ENCODE data around the gene COA6.
A peak's percentile ranks its signal among the peaks of the same experiment; 100 is the strongest.

COA6 gene

GRCh38 chr1:234413990-234414389 lies 40.7 kb downstream of the COA6 start:
- ATAC-seq, result no peak

GRCh38 chr1:234427950-234428646 lies 54.8 kb downstream of the COA6 start:
- no peak for ATAC-seq

GRCh38 chr1:234429434-234429806 lies 56.2 kb downstream of the COA6 start:
- ATAC-seq, result no peak

- no peak for ATAC-seq
Observed at GRCh38 chr1:234430691-234431090, 57.4 kb downstream of the COA6 start.

GRCh38 chr1:234431255-234431654 lies 58.0 kb downstream of the COA6 start:
- no peak for ATAC-seq

- peak; percentile 25 to 72 for ATAC-seq
Observed at GRCh38 chr1:234433563-234434285, 60.5 kb downstream of the COA6 start.
